ENCODE measurements around the gene USP25. TPM values are rescaled to one million over a fixed set of nuclear protein-coding genes. Genes with fewer than 3 reads are reported as not detected.

The USP25 gene
- total RNA-seq, 1 donor, result 56.1 TPM

GRCh38 chr21:15857740-15858139, 128.0 kb downstream of the USP25 start:
- DNase-seq (ENCODE audit: insufficient read length, low spot score, missing footprints), result no peak
- Histone ChIP-seq H3K27me3 (ENCODE audit: insufficient read depth, low read length) (no peaks in the 10 kb centered on the region), H3K4me1 (ENCODE audit: insufficient read depth, low read length) (no peaks in the 10 kb centered on the region), H3K4me2 (ENCODE audit: insufficient read depth, low read length) (no peak overlapping the region), H3K9me3 (ENCODE audit: low read depth, low read length) (no peaks in the 10 kb centered on the region), H3K4me3 (ENCODE audit: insufficient read depth, low read length) (no peak overlapping the region), H3K79me2 (ENCODE audit: insufficient read depth, low read length) (no peaks in the 10 kb centered on the region), H3K36me3 (ENCODE audit: insufficient read depth, low read length) (no peaks in the 10 kb centered on the region), H4K20me1 (ENCODE audit: insufficient read depth, low read length) (no peaks in the 10 kb centered on the region), H2AFZ (ENCODE audit: low read length) (no peak overlapping the region), H3K27ac (ENCODE audit: low read depth, low read length) (no peak overlapping the region)
- no peak for TF ChIP-seq CTCF (IDR thresholded peaks at IDR 0.05; ENCODE audit: extremely low read depth, low read depth, low read length)

- H3K27ac ChIP-seq (ENCODE audit: low read depth, low read length), result no peak overlapping the region
- DNase-seq (ENCODE audit: insufficient read length, low spot score, missing footprints), result no peak
- no peaks in the 10 kb centered on the region for H3K9me3 ChIP-seq (ENCODE audit: low read depth, low read length)
- no peak overlapping the region for H3K4me2 ChIP-seq (ENCODE audit: insufficient read depth, low read length)
- H3K36me3 ChIP-seq (ENCODE audit: insufficient read depth, low read length), result no peaks in the 10 kb centered on the region
- H3K4me3 ChIP-seq (ENCODE audit: insufficient read depth, low read length), result no peak overlapping the region
- H3K4me1 ChIP-seq (ENCODE audit: insufficient read depth, low read length), result no peaks in the 10 kb centered on the region
- H2AFZ ChIP-seq (ENCODE audit: low read length), result no peak overlapping the region
- no peaks in the 10 kb centered on the region for H4K20me1 ChIP-seq (ENCODE audit: insufficient read depth, low read length)
- TF ChIP-seq CTCF (IDR thresholded peaks at IDR 0.05; ENCODE audit: extremely low read depth, low read depth, low read length), result no peak
- H3K27me3 ChIP-seq (ENCODE audit: insufficient read depth, low read length), result no peaks in the 10 kb centered on the region
- no peaks in the 10 kb centered on the region for H3K79me2 ChIP-seq (ENCODE audit: insufficient read depth, low read length)
Observed at GRCh38 chr21:15860541-15860940, 130.8 kb downstream of the USP25 start.

GRCh38 chr21:15868940-15869339, 139.2 kb downstream of the USP25 start:
- no peak overlapping the region for H3K4me2 ChIP-seq (ENCODE audit: insufficient read depth, low read length)
- H3K4me3 ChIP-seq (ENCODE audit: insufficient read depth, low read length), result no peak overlapping the region
- no peak for TF ChIP-seq CTCF (IDR thresholded peaks at IDR 0.05; ENCODE audit: extremely low read depth, low read depth, low read length)
- peaks cover 11% of the 10 kb centered on the region for H3K36me3 ChIP-seq (ENCODE audit: insufficient read depth, low read length)
- no peak overlapping the region for H3K27ac ChIP-seq (ENCODE audit: low read depth, low read length)
- H3K9me3 ChIP-seq (ENCODE audit: low read depth, low read length), result no peaks in the 10 kb centered on the region
- H3K79me2 ChIP-seq (ENCODE audit: insufficient read depth, low read length), result no peaks in the 10 kb centered on the region
- H2AFZ ChIP-seq (ENCODE audit: low read length), result no peak overlapping the region
- no peaks in the 10 kb centered on the region for H3K4me1 ChIP-seq (ENCODE audit: insufficient read depth, low read length)
- H3K27me3 ChIP-seq (ENCODE audit: insufficient read depth, low read length), result no peaks in the 10 kb centered on the region
- DNase-seq (ENCODE audit: insufficient read length, low spot score, missing footprints), result no peak
- H4K20me1 ChIP-seq (ENCODE audit: insufficient read depth, low read length), result no peaks in the 10 kb centered on the region

GRCh38 chr21:15870819-15871218, 141.0 kb downstream of the USP25 start:
- H3K4me3 ChIP-seq (ENCODE audit: insufficient read depth, low read length), result no peak overlapping the region
- H4K20me1 ChIP-seq (ENCODE audit: insufficient read depth, low read length), result no peaks in the 10 kb centered on the region
- H3K4me1 ChIP-seq (ENCODE audit: insufficient read depth, low read length), result no peaks in the 10 kb centered on the region
- no peak overlapping the region for H2AFZ ChIP-seq (ENCODE audit: low read length)
- H3K9me3 ChIP-seq (ENCODE audit: low read depth, low read length), result no peaks in the 10 kb centered on the region
- no peak for TF ChIP-seq CTCF (IDR thresholded peaks at IDR 0.05; ENCODE audit: extremely low read depth, low read depth, low read length)
- H3K4me2 ChIP-seq (ENCODE audit: insufficient read depth, low read length), result no peak overlapping the region
- H3K27me3 ChIP-seq (ENCODE audit: insufficient read depth, low read length), result no peaks in the 10 kb centered on the region
- H3K79me2 ChIP-seq (ENCODE audit: insufficient read depth, low read length), result no peaks in the 10 kb centered on the region
- H3K27ac ChIP-seq (ENCODE audit: low read depth, low read length), result no peak overlapping the region
- H3K36me3 ChIP-seq (ENCODE audit: insufficient read depth, low read length), result peaks cover 17% of the 10 kb centered on the region
- no peak for DNase-seq (ENCODE audit: insufficient read length, low spot score, missing footprints)
